Stimulated activated CD8-positive, alpha-beta memory T cell treated with anti-CD3 and anti-CD28 coated beads, Interleukin-12 subunit alpha, Interleukin-12 subunit beta, amount 100 ng/mL, for 24 hours (primary cell): ENCODE data around the gene CSHL1.
"Not testable (repeated sequence)": the region's sequence is repeated elsewhere in the genome, so short reads cannot be mapped to it uniquely, and the experiment has no call there.

Experiments used
- DNase-seq: peaks from one replicate; pipeline ENCODE4 v3.0.0-alpha.2; 2020; ENCODE audit errors: extremely low read depth

The CSHL1 gene

GRCh38 chr17:63889026-63889848 lies 21.8 kb downstream of the CSHL1 start:
- not testable (repeated sequence) for DNase-seq

- not testable (repeated sequence) for DNase-seq
Measured at GRCh38 chr17:63885119-63885518, 25.9 kb downstream of the CSHL1 start.

GRCh38 chr17:63882626-63883126 lies 28.4 kb downstream of the CSHL1 start:
- not testable (repeated sequence) for DNase-seq

- no peak for DNase-seq
Measured at GRCh38 chr17:63881935-63882601, 29.0 kb downstream of the CSHL1 start, which contains the start of gene GH2. Gene GH2 (minus strand): TSS chr17:63881944. CDS start chr17:63881801, 143 bp downstream.

- not testable (repeated sequence) for DNase-seq
Measured at GRCh38 chr17:63881337-63881736, 29.7 kb downstream of the CSHL1 start.

GRCh38 chr17:63880706-63881105 lies 30.4 kb downstream of the CSHL1 start:
- no peak for DNase-seq

GRCh38 chr17:63878413-63878812 lies 32.6 kb downstream of the CSHL1 start:
- not testable (repeated sequence) for DNase-seq

GRCh38 chr17:63874693-63875092 lies 36.4 kb downstream of the CSHL1 start:
- DNase-seq, result not testable (repeated sequence)

GRCh38 chr17:63874061-63874626 lies 36.9 kb downstream of the CSHL1 start:
- not testable (repeated sequence) for DNase-seq

- DNase-seq, result not testable (repeated sequence)
Measured at GRCh38 chr17:63873577-63873976, 37.5 kb downstream of the CSHL1 start, which contains the start of gene CSH2. Gene CSH2 (minus strand): TSS chr17:63873677. CDS start chr17:63873614, 63 bp downstream.

- not testable (repeated sequence) for DNase-seq
Measured at GRCh38 chr17:63871646-63872365, 39.3 kb downstream of the CSHL1 start.

- DNase-seq, result not testable (repeated sequence)
Measured at GRCh38 chr17:63870292-63870665, 40.8 kb downstream of the CSHL1 start.

GRCh38 chr17:63869491-63870291 lies 41.4 kb downstream of the CSHL1 start:
- DNase-seq, result not testable (repeated sequence)

GRCh38 chr17:63866625-63867024 lies 44.4 kb downstream of the CSHL1 start:
- not testable (repeated sequence) for DNase-seq
